ENCODE data around the gene PSME1.
A peak's percentile ranks its signal among the peaks of the same experiment; 100 is the strongest.
"Not testable (repeated sequence)": the region's sequence is repeated elsewhere in the genome, so short reads cannot be mapped to it uniquely, and the experiment has no call there.

PSME1 gene

DNA sequence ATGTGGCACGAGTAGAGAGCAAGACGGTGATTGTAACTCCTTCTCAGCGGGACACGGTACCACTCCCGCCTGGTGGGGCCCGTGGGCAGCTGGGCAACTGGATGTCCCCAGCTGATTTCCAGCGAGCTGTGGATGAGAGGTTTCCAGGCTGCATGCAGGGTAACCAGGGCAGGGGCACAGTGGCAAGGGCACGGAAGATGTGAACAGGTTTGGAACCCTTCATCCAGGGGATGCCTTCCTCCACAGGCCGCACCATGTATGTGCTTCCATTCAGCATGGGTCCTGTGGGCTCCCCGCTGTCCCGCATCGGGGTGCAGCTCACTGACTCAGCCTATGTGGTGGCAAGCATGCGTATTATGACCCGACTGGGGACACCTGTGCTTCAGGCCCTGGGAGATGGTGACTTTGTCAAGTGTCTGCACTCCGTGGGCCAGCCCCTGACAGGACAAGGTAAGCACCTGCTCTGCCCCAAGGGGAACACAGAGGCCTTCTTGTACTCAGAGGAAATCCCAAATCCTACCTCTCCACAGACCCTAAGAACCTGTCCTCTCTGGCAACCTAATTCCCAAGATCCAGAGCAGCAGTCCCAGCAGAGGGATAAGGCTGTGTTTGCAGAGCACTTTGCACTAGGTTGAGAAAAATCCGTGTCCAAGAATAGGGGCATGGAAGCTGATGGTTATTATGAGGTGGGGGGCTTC lies 37.6 kb upstream of the PSME1 start:
- no peaks in the 10 kb centered on the region for H3K27me3 Mint-ChIP-seq
- no peak overlapping the region for H3K27ac Mint-ChIP-seq (ENCODE audit: low read depth)
- DNase-seq (ENCODE audit: low spot score in 2 of 2) (no peak), ATAC-seq (replicated peaks; ENCODE audit: extremely low read depth, poor library complexity, severe bottlenecking) (no peak)
- peaks cover 31% of the 10 kb centered on the region for H3K4me1 Mint-ChIP-seq
- H3K36me3 Mint-ChIP-seq (ENCODE audit: insufficient read depth) = peaks cover 16% of the 10 kb centered on the region
- H3K4me3 Mint-ChIP-seq = no peak overlapping the region
- H3K9me3 Mint-ChIP-seq = no peaks in the 10 kb centered on the region

DNA sequence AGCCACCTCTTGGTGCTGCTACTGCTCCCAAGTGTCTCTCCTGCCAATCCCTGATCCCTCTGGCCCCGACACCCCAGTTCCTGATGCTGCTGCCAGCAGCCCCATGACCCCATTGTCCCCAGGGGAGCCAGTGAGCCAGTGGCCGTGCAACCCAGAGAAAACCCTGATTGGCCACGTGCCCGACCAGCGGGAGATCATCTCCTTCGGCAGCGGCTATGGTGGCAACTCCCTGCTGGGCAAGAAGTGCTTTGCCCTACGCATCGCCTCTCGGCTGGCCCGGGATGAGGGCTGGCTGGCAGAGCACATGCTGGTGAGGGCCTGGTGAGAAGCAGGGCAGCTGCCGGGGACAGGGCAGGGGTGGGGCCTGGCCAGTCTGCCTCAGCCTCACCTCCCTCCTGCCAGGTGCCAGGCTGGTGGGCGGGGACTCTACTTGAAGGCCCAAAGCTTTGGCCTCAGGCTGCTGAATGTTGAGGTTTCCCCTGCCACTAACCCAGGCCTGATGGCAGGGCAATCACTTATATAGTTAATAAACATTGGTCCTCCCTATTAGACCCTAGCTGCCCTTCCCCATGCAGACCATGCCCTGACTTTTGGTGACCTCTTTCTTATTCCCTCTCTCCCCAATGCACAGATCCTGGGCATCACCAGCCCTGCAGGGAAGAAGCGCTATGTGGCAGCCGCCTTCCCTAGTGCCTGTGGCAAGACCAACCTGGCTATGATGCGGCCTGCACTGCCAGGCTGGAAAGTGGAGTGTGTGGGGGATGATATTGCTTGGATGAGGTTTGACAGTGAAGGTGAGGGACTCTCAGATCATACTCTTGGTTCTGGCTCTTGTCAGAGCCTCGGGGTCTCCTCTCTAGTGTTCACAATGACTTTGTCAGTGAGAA lies 36.8 kb upstream of the PSME1 start:
- H3K27me3 Mint-ChIP-seq = no peaks in the 10 kb centered on the region
- H3K9me3 Mint-ChIP-seq = no peaks in the 10 kb centered on the region
- H3K36me3 Mint-ChIP-seq (ENCODE audit: insufficient read depth) = peaks cover 16% of the 10 kb centered on the region
- H3K4me1 Mint-ChIP-seq = peaks cover 27% of the 10 kb centered on the region
- ATAC-seq (replicated peaks; ENCODE audit: extremely low read depth, poor library complexity, severe bottlenecking) = no peak
- no peak for DNase-seq (ENCODE audit: low spot score in 2 of 2)
- peak overlapping the region; percentile 61 for H3K27ac Mint-ChIP-seq (ENCODE audit: low read depth)
- H3K4me3 Mint-ChIP-seq = no peak overlapping the region

DNA sequence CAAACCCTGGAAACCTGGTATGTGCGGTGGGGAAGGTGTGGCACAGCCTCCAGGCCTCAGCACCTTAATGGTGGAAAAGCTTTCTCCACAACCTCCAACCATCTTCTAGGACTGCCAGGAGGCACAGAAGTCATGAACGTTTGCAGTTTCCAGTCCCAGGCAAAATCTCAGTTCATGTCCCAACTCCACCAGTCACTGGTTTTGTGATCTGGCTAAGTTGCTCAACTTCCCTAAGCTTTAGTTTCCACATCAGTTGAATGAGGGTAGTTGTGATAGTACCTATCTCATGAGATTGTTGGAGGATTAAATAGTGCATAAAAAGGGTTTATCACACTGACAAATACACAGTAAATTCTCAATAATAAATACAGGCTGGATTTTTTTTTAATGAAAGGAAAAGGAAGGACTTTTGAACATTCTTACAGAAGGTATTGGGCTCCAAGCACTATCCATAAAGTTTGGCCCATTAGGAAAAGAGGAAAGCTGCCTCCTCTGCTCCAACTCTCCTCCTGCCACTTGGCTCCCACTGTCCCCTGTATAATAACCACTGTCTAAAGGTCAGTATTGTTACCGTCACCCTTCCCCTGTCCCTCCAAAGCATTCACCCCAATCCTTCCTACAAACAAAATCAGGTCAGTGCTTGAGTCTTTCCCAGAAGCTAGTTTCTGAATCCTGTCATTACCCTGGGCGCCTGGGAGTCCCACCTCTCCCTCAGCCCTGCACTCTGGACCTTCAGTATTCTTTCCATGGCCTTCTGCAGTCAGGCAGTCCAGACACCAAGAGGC lies 35.6 kb upstream of the PSME1 start:
- peak overlapping the region; percentile 61 for H3K27ac Mint-ChIP-seq (ENCODE audit: low read depth)
- H3K4me3 Mint-ChIP-seq = no peak overlapping the region
- peaks cover 11% of the 10 kb centered on the region for H3K36me3 Mint-ChIP-seq (ENCODE audit: insufficient read depth)
- H3K27me3 Mint-ChIP-seq = no peaks in the 10 kb centered on the region
- peaks cover 16% of the 10 kb centered on the region for H3K4me1 Mint-ChIP-seq
- no peak for ATAC-seq (replicated peaks; ENCODE audit: extremely low read depth, poor library complexity, severe bottlenecking)
- no peaks in the 10 kb centered on the region for H3K9me3 Mint-ChIP-seq
- DNase-seq (ENCODE audit: low spot score in 2 of 2) = no peak

DNA sequence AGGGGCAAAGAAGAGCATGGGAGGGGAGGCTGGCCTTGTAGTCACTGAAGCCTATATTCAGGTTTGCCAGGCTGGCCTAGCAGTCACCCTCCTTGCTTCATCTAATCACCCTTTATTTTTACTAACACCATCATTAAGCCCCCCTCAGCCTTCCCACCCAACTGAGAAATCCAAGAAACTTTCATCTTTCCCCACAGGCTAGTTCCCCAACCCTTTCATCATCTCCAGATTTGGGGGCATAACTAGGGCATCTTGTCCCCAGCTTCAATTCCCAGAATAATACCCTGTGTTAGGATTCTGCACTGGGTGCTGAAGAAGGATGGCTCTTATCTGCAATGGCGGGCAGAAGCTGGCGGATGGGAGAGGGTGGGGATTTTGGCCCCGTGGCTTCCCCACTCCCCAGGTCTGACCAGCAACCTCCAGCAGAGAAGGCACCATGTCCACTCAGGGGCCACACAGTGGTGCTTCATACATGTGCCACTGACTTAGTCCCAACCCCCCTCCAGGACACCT lies 35.0 kb upstream of the PSME1 start:
- ATAC-seq (replicated peaks; ENCODE audit: extremely low read depth, poor library complexity, severe bottlenecking) = no peak
- no peaks in the 10 kb centered on the region for H3K27me3 Mint-ChIP-seq
- no peak overlapping the region for H3K4me3 Mint-ChIP-seq
- DNase-seq (ENCODE audit: low spot score in 2 of 2) = no peak
- H3K36me3 Mint-ChIP-seq (ENCODE audit: insufficient read depth) = peaks cover 11% of the 10 kb centered on the region
- H3K4me1 Mint-ChIP-seq = peaks cover 10% of the 10 kb centered on the region
- no peak overlapping the region for H3K27ac Mint-ChIP-seq (ENCODE audit: low read depth)
- H3K9me3 Mint-ChIP-seq = no peaks in the 10 kb centered on the region

DNA sequence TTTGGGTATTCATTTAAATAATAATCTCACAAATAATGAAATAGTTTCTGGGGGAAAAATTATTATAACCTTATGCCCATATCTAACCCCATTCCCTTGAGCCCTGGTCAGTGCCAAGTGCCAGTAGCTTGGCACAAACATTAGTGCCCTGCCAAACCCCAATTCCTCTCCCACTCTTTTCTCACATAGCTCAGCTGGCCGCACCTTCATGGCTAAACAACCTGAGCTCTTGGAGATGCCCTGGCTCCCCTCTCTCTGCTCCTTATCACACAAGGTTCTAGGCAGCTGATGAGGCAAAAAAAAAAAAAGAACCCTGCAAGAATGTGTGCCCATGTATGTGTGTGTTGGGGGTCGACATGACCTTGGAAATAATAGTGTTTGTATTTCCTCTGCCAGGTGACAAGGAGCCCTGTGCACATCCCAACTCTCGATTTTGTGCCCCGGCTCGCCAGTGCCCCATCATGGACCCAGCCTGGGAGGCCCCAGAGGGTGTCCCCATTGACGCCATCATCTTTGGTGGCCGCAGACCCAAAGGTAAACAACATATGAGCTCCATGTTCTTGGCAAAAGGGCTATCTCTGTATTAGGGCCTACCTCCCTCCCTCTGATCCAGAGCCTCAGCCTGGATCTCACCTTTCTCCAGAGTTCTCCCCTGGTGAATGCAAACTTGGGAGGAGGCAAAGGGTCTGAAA lies 33.5 kb upstream of the PSME1 start:
- no peaks in the 10 kb centered on the region for H3K27me3 Mint-ChIP-seq
- peaks cover 8% of the 10 kb centered on the region for H3K36me3 Mint-ChIP-seq (ENCODE audit: insufficient read depth)
- no peak overlapping the region for H3K4me3 Mint-ChIP-seq
- H3K4me1 Mint-ChIP-seq = peaks cover 4% of the 10 kb centered on the region
- no peak overlapping the region for H3K27ac Mint-ChIP-seq (ENCODE audit: low read depth)
- DNase-seq (ENCODE audit: low spot score in 2 of 2) (no peak), ATAC-seq (replicated peaks; ENCODE audit: extremely low read depth, poor library complexity, severe bottlenecking) (no peak)
- H3K9me3 Mint-ChIP-seq = no peaks in the 10 kb centered on the region

DNA sequence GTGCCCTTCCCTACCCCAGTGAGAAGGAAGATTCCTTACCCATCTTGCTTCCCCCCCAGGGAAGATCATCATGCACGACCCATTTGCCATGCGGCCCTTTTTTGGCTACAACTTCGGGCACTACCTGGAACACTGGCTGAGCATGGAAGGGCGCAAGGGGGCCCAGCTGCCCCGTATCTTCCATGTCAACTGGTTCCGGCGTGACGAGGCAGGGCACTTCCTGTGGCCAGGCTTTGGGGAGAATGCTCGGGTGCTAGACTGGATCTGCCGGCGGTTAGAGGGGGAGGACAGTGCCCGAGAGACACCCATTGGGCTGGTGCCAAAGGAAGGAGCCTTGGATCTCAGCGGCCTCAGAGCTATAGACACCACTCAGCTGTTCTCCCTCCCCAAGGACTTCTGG lies 32.5 kb upstream of the PSME1 start:
- Mint-ChIP-seq H3K27me3 (no peaks in the 10 kb centered on the region), H3K9me3 (no peaks in the 10 kb centered on the region), H3K36me3 (ENCODE audit: insufficient read depth) (peaks cover 7% of the 10 kb centered on the region), H3K27ac (ENCODE audit: low read depth) (no peak overlapping the region), H3K4me3 (no peak overlapping the region), H3K4me1 (peaks cover 4% of the 10 kb centered on the region)
- DNase-seq (ENCODE audit: low spot score in 2 of 2) (no peak), ATAC-seq (replicated peaks; ENCODE audit: extremely low read depth, poor library complexity, severe bottlenecking) (no peak)

DNA sequence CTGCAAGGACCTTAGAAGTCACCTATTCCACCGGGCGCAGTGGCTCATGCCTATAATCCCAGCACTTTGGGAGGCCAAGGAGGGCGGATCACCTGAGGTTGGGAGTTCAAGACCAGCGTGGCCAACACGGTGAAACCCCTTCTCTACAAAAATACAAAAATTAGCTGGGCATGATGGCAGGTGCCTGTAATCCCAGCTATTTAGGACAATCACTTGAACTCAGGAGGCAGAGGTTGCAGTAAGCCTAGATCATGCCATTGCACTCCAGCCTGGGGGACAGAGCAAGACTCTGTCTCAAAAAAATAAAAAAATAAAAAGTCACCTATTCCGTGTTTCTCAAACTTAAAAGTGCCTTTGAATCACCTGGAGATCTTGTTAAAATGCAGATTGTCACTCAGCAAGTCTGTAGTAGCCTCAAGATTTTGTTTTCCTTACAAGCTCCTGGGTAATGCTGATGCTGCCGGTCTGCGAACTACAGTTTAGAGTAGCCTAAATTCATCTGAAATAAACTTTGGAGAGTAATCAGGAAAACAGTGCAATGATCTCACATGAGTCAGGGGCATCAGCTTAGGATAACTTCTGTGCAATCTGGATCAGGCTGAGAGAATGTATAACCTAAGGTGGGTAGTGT lies 30.3 kb upstream of the PSME1 start:
- not testable (repeated sequence) for H3K4me3 Mint-ChIP-seq; DNase-seq (ENCODE audit: low spot score in 2 of 2); ATAC-seq (replicated peaks; ENCODE audit: extremely low read depth, poor library complexity, severe bottlenecking); H3K9me3 Mint-ChIP-seq; H3K27ac Mint-ChIP-seq (ENCODE audit: low read depth); H3K36me3 Mint-ChIP-seq (ENCODE audit: insufficient read depth); H3K4me1 Mint-ChIP-seq; H3K27me3 Mint-ChIP-seq

DNA sequence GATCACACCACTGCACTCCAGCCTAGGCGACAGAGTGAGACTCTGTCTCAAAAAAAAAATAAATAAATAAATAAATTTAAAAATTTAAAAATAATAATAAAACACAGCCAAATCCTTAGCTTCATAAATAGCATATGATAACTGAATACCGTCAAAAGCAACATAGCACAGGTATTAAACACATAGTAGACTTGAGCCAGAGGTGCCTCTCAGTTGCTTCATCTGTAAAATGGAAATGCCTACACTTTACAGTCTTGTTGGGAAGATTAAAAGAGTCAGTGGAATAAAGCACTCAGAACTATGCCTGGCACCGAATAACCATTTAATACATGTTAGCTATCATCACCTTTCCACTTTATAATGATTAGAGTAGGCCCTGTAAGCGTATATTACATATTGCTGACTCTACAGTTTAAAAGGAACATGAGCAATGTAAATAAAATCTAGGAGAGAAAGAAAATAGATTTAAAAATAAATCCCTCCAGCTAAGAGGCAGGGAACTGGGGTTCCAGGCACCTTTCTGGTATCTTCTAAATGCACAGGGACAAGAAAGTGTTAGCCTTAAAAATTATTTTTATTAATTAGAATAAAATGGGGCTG lies 29.2 kb upstream of the PSME1 start:
- DNase-seq (ENCODE audit: low spot score in 2 of 2) = no peak
- H3K9me3 Mint-ChIP-seq = no peaks in the 10 kb centered on the region
- H3K4me3 Mint-ChIP-seq = no peak overlapping the region
- no peaks in the 10 kb centered on the region for H3K27me3 Mint-ChIP-seq
- H3K4me1 Mint-ChIP-seq = peaks cover 7% of the 10 kb centered on the region
- peaks cover 5% of the 10 kb centered on the region for H3K36me3 Mint-ChIP-seq (ENCODE audit: insufficient read depth)
- H3K27ac Mint-ChIP-seq (ENCODE audit: low read depth) = no peak overlapping the region
- ATAC-seq (replicated peaks; ENCODE audit: extremely low read depth, poor library complexity, severe bottlenecking) = no peak

DNA sequence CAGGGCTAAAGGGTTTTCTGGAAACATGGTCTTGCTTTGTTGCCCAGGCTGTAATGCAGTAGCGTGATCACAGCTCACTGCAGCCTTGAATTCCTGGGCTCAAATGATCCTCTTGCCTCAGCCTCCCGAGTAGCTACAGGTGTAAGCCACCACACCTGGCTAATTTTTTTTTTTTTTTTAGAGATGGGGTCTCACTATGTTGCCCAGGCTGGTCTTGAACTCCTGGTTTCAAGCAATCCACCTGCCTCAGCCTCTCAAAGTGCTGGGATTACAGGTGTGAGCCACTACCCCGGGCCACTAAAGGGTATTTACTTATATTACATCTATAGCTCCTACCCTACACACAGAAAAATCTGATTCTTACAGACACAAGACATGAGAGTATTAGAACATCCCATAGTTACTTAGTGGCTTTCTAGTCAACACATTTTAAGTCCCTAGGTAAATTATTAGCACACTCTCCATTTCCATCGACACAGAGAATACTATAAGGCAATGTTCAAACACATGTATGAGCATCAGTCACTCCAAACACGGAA lies 27.6 kb upstream of the PSME1 start:
- no peaks in the 10 kb centered on the region for H3K27me3 Mint-ChIP-seq
- H3K9me3 Mint-ChIP-seq = no peaks in the 10 kb centered on the region
- peak overlapping the region; percentile 71 for H3K27ac Mint-ChIP-seq (ENCODE audit: low read depth)
- DNase-seq (ENCODE audit: low spot score in 2 of 2) = no peak
- no peak overlapping the region for H3K4me3 Mint-ChIP-seq
- no peak for ATAC-seq (replicated peaks; ENCODE audit: extremely low read depth, poor library complexity, severe bottlenecking)
- peaks cover 7% of the 10 kb centered on the region for H3K4me1 Mint-ChIP-seq
- peaks cover under 1% of the 10 kb centered on the region for H3K36me3 Mint-ChIP-seq (ENCODE audit: insufficient read depth)

DNA sequence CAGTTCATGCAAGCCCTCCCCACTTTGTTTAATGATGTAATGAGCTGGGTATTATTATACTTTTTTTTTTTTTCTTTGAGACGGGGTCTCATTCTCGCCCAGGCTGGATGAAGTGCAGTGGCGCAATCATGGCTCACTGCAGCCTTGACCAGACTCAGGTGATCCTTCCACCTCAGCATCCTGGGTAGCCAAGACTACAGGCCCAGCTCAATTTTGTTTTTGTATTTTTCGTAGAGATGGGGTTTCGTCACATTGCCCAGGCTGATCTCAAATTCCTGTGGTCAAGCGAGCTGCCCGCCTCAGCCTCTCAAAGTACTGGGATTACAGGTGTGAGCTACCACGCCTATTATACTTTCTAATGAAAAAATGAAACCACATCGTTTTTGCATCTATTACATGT lies 25.9 kb upstream of the PSME1 start:
- Mint-ChIP-seq H3K4me1 (peaks cover 10% of the 10 kb centered on the region), H3K4me3 (no peak overlapping the region), H3K36me3 (ENCODE audit: insufficient read depth) (peaks cover 14% of the 10 kb centered on the region), H3K27ac (ENCODE audit: low read depth) (no peak overlapping the region), H3K27me3 (no peaks in the 10 kb centered on the region), H3K9me3 (no peaks in the 10 kb centered on the region)
- ATAC-seq (replicated peaks; ENCODE audit: extremely low read depth, poor library complexity, severe bottlenecking) (no peak), DNase-seq (ENCODE audit: low spot score in 2 of 2) (no peak)

DNA sequence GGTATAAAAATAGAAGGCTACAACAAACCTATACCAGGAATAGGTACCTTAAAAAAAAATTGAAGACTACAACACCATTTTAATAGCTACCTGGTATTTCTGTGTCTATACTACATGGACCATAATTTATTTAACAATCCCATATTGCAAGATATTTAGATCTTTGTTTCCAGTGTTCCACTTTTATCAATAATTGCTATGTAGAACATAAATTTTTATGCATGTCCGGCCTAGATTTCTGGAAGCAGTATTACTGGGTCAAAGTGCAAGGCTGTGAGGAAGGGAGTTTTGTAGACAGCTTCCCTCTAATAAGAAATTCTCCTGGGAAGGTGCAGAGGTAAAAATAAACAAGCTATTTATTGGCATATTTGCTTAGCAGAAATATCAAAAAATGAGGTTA lies 25.5 kb upstream of the PSME1 start:
- Mint-ChIP-seq H3K27ac (ENCODE audit: low read depth) (no peak overlapping the region), H3K27me3 (no peaks in the 10 kb centered on the region)

More for the DNA sequence above, 25.5 kb upstream of the PSME1 start:
- no peak for DNase-seq (ENCODE audit: low spot score in 2 of 2)
- no peak for ATAC-seq (replicated peaks; ENCODE audit: extremely low read depth, poor library complexity, severe bottlenecking)
- H3K36me3 Mint-ChIP-seq (ENCODE audit: insufficient read depth) = peaks cover 15% of the 10 kb centered on the region
- peaks cover 15% of the 10 kb centered on the region for H3K4me1 Mint-ChIP-seq
- H3K4me3 Mint-ChIP-seq = no peak overlapping the region
- H3K9me3 Mint-ChIP-seq = no peaks in the 10 kb centered on the region
